T-helper 9 cell (primary cell): Measurements from ENCODE around the gene PIP5K1B.

ENCODE experiments used
- DNase-seq: peaks from one replicate; pipeline ENCODE4 v3.0.0-alpha.2; 2020

PIP5K1B gene

GRCh38 chr9:68825762-68826472, 120.9 kb downstream of the PIP5K1B start:
- no peak for DNase-seq

- DNase-seq: no peak
Observed at GRCh38 chr9:68827837-68828744, 123.1 kb downstream of the PIP5K1B start.

- DNase-seq: no peak
Observed at GRCh38 chr9:68832101-68832500, 127.1 kb downstream of the PIP5K1B start.

- no peak for DNase-seq
Observed at GRCh38 chr9:68832861-68833518, 128.0 kb downstream of the PIP5K1B start.

GRCh38 chr9:68834931-68835520, 130.0 kb downstream of the PIP5K1B start:
- no peak for DNase-seq

- no peak for DNase-seq
Observed at GRCh38 chr9:68836788-68837187, 131.7 kb downstream of the PIP5K1B start.

- no peak for DNase-seq
Observed at GRCh38 chr9:68838245-68838644, 133.2 kb downstream of the PIP5K1B start.

GRCh38 chr9:68841276-68842052, 136.4 kb downstream of the PIP5K1B start:
- no peak for DNase-seq

GRCh38 chr9:68842568-68842967, 137.5 kb downstream of the PIP5K1B start:
- no peak for DNase-seq

GRCh38 chr9:68843239-68843638, 138.2 kb downstream of the PIP5K1B start:
- no peak for DNase-seq

GRCh38 chr9:68844157-68844556, 139.1 kb downstream of the PIP5K1B start:
- no peak for DNase-seq

- DNase-seq: no peak
Observed at GRCh38 chr9:68844631-68845612, 139.9 kb downstream of the PIP5K1B start.

- no peak for DNase-seq
Observed at GRCh38 chr9:68847765-68848164, 142.7 kb downstream of the PIP5K1B start.

GRCh38 chr9:68851657-68852056, 146.6 kb downstream of the PIP5K1B start:
- DNase-seq: no peak

- no peak for DNase-seq
Observed at GRCh38 chr9:68852941-68853340, 147.9 kb downstream of the PIP5K1B start.

GRCh38 chr9:68859347-68859746, 154.3 kb downstream of the PIP5K1B start:
- no peak for DNase-seq

- no peak for DNase-seq
Observed at GRCh38 chr9:68860419-68860818, 155.4 kb downstream of the PIP5K1B start.

- no peak for DNase-seq
Observed at GRCh38 chr9:68861436-68861835, 156.4 kb downstream of the PIP5K1B start.

- DNase-seq: no peak
Observed at GRCh38 chr9:68867066-68867465, 162.0 kb downstream of the PIP5K1B start.

- no peak for DNase-seq
Observed at GRCh38 chr9:68869022-68869421, 164.0 kb downstream of the PIP5K1B start.

GRCh38 chr9:68870086-68870485, 165.0 kb downstream of the PIP5K1B start:
- no peak for DNase-seq
